CD4-positive, alpha-beta T cell (primary cell): ENCODE measurements around the gene ELOVL1. TPM values are rescaled to one million over a fixed set of nuclear protein-coding genes. Genes with fewer than 3 reads are reported as not detected.

ENCODE experiments used
- ATAC-seq: fragments of 200-7000 bp; cut with Tn5 transposase; one replicate; pipeline ENCODE4 v1.10.0; 2022; ENCODE audit warnings: mild to moderate bottlenecking; ENCODE audit not compliant: poor library complexity
- CTCF ChIA-PET: fragments of 350-600 bp; sonication (Branson Sonifier 250); formaldehyde crosslinking; loops from one replicate; lab custom pipeline; 2021; ENCODE audit warnings: antibody characterized with exemption, inconsistent platforms; lab: Charles Lee
- POLR2A ChIA-PET: fragments of 350-600 bp; sonication (Branson Sonifier 250); formaldehyde crosslinking; loops from one replicate; lab custom pipeline; 2021; ENCODE audit warnings: antibody characterized with exemption, inconsistent platforms; lab: Charles Lee
- DNase-seq, 14 experiments: peaks; one replicate each; pipeline ENCODE4 v3.0.0-alpha.2; 2013 to 2020; ENCODE audit warnings: mixed read lengths in 2 of 14
- H3K27ac ChIP-seq, 2 donors: one replicate each; pipeline versions ENCODE4 v1.5.1 to v1.7.0; 2013; ENCODE audit warnings: low read length in 2 of 2, low read depth in 1 of 2, mild to moderate bottlenecking in 1 of 2
- H3K27me3 ChIP-seq, 2 experiments: 1 replicate in 1 of 2; 2 replicates in 1 of 2; pipeline versions ENCODE4 v1.6.1 to v1.7.0; 2013; ENCODE audit warnings: low read length in 2 of 2, control low read depth in 1 of 2, mild to moderate bottlenecking in 1 of 2, moderate library complexity in 1 of 2; ENCODE audit not compliant: insufficient read depth in 2 of 2, control insufficient read depth in 1 of 2
- H3K36me3 ChIP-seq: one replicate; pipeline ENCODE4 v1.6.1; 2013; ENCODE audit warnings: low read length, control low read depth; ENCODE audit not compliant: insufficient read depth
- H3K4me1 ChIP-seq: one replicate; pipeline ENCODE4 v1.6.1; 2013; ENCODE audit warnings: low read length, control low read depth; ENCODE audit not compliant: insufficient read depth
- H3K4me3 ChIP-seq: one replicate; pipeline ENCODE4 v1.5.1; 2013; ENCODE audit warnings: mild to moderate bottlenecking, low read length, moderate library complexity
- H3K9me3 ChIP-seq, 2 experiments: 1 replicate in 1 of 2; 2 replicates in 1 of 2; pipeline versions ENCODE4 v1.6.1 to v1.7.0; 2013; ENCODE audit warnings: low read length in 2 of 2, mild to moderate bottlenecking in 2 of 2, control low read depth in 1 of 2, moderate library complexity in 1 of 2; ENCODE audit not compliant: control insufficient read depth in 1 of 2, insufficient read depth in 1 of 2
- H3K27ac Mint-ChIP-seq: one replicate; pipeline ENCODE4 v1.8.0; 2020; ENCODE audit warnings: mixed read lengths
- H3K27me3 Mint-ChIP-seq: one replicate; pipeline ENCODE4 v1.8.0; 2021; ENCODE audit warnings: mixed read lengths
- H3K36me3 Mint-ChIP-seq: one replicate; pipeline ENCODE4 v1.8.0; 2021; ENCODE audit warnings: low read depth, mixed read lengths
- H3K4me1 Mint-ChIP-seq: one replicate; pipeline ENCODE4 v1.8.0; 2021; ENCODE audit warnings: low read depth, mixed read lengths
- H3K4me3 Mint-ChIP-seq: one replicate; pipeline ENCODE4 v1.8.0; 2020; ENCODE audit warnings: mild to moderate bottlenecking, mixed read lengths
- H3K9me3 Mint-ChIP-seq: one replicate; pipeline ENCODE4 v1.8.0; 2020; ENCODE audit warnings: mixed read lengths
- intact Hi-C, 2 experiments: fragments of 100-400 bp; cut with DNase I in 1 of 2; cut with micrococcal nuclease in 1 of 2; formaldehyde crosslinking; loops; one replicate each; pipeline versions ENCODE4 v1.15.1 to v1.9.0; 2023 to 2025; cut with DNase I, micrococcal nuclease
- total RNA-seq, 174 experiments: library from RNA in 2 of 174; stranded (reverse) in 2 of 174; gene quantifications; one replicate each; pipeline ENCODE4 v1.2.3 and lab custom pipeline; 2021 to 2026
- TF ChIP-seq, protein P1 (sequence below): fragments of 200-600 bp; IDR thresholded peaks from one replicate; pipeline ENCODE4 v1.8.0; 2022; ENCODE audit warnings: antibody characterized with exemption, mild to moderate bottlenecking

ELOVL1 gene
- total RNA-seq, 2 experiments from 2014 or later, result 28.7 to 31.2 TPM

- no peak for DNase-seq
- no peak overlapping the region for H3K4me3 Mint-ChIP-seq
- H3K4me1 ChIP-seq, result no peaks in the 10 kb centered on the region
- no peaks in the 10 kb centered on the region for H3K27me3 Mint-ChIP-seq
- TF ChIP-seq, protein P1, sequence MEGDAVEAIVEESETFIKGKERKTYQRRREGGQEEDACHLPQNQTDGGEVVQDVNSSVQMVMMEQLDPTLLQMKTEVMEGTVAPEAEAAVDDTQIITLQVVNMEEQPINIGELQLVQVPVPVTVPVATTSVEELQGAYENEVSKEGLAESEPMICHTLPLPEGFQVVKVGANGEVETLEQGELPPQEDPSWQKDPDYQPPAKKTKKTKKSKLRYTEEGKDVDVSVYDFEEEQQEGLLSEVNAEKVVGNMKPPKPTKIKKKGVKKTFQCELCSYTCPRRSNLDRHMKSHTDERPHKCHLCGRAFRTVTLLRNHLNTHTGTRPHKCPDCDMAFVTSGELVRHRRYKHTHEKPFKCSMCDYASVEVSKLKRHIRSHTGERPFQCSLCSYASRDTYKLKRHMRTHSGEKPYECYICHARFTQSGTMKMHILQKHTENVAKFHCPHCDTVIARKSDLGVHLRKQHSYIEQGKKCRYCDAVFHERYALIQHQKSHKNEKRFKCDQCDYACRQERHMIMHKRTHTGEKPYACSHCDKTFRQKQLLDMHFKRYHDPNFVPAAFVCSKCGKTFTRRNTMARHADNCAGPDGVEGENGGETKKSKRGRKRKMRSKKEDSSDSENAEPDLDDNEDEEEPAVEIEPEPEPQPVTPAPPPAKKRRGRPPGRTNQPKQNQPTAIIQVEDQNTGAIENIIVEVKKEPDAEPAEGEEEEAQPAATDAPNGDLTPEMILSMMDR, result no peak
- POLR2A ChIA-PET, result no interaction called here
- H3K4me1 Mint-ChIP-seq, result peaks cover 5% of the 10 kb centered on the region
- no peak overlapping the region for H3K27ac ChIP-seq
- H3K36me3 Mint-ChIP-seq, result peaks cover 54% of the 10 kb centered on the region
- intact Hi-C loops, result no loop called here
- no peaks in the 10 kb centered on the region for H3K9me3 Mint-ChIP-seq
- H3K4me3 ChIP-seq, result no peak overlapping the region
- CTCF ChIA-PET, result no interaction called here
- ATAC-seq, result no peak
- H3K9me3 ChIP-seq, result no peaks in the 10 kb centered on the region
- H3K27me3 ChIP-seq, result no peaks in the 10 kb centered on the region
- peaks cover 46% of the 10 kb centered on the region for H3K36me3 ChIP-seq
- no peak overlapping the region for H3K27ac Mint-ChIP-seq
These were observed 42.8 kb upstream of the ELOVL1 start for GRCh38 chr1:43410571-43410970.

GRCh38 chr1:43405876-43406234 lies 38.0 kb upstream of the ELOVL1 start:
- DNase-seq (no peak), ATAC-seq (no peak)
- TF ChIP-seq, protein P1, result no peak
- Histone ChIP-seq H3K4me1 (no peaks in the 10 kb centered on the region), H3K4me3 (no peak overlapping the region), H3K36me3 (peaks cover 62% of the 10 kb centered on the region), H3K27me3 (no peaks in the 10 kb centered on the region), H3K27ac (no peak overlapping the region), H3K9me3 (no peaks in the 10 kb centered on the region)
- Mint-ChIP-seq H3K4me3 (no peak overlapping the region), H3K36me3 (peaks cover 84% of the 10 kb centered on the region), H3K4me1 (peaks cover 5% of the 10 kb centered on the region), H3K9me3 (no peaks in the 10 kb centered on the region), H3K27me3 (no peaks in the 10 kb centered on the region), H3K27ac (no peak overlapping the region)
- ChIA-PET CTCF (interaction anchor here (0.6 kb wide), 1 partner anchor 29 kb away, joined by 5 read pairs; no protein-coding TSS in a partner anchor), POLR2A (no interaction called here)
- intact Hi-C loops, result no loop called here

DNA sequence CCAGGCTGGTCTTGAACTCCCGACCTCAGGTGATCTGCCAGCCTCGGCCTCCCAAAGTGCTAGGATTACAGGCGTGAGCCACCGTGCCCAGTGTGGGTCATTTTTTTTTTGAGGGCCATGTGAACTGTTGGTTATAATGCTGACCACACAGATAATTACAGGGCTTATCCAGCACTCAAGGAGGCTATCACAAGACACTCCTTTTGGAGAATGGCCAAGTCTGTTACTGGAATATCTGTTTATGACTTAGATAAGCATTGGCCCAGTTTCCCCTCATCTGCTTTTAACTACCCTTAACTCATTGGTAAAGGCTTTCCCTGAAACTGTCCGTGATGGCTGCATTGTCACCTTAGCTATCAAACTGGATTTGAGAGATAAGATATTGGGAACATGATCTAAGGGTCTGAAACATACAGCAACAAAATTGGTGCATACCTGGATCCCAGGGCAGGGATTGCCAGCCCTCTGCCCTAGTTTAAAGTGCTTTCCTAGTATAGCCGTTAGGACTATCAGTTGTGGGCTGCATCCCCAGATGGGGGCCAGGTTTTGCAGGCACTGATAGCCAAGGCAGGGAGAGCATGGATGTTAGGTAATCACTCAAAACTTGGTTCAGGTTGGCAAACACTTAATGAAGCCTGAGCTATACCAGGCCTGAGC lies 37.5 kb upstream of the ELOVL1 start:
- no peak overlapping the region for H3K27ac ChIP-seq
- H3K4me1 Mint-ChIP-seq, result peaks cover 5% of the 10 kb centered on the region
- ChIA-PET POLR2A (no interaction called here), CTCF (no interaction called here)
- H3K27ac Mint-ChIP-seq, result no peak overlapping the region
- H3K4me3 ChIP-seq, result no peak overlapping the region
- no peak for DNase-seq
- no peaks in the 10 kb centered on the region for H3K9me3 Mint-ChIP-seq
- no peak overlapping the region for H3K4me3 Mint-ChIP-seq
- H3K9me3 ChIP-seq, result no peaks in the 10 kb centered on the region
- intact Hi-C loops, result no loop called here
- H3K27me3 ChIP-seq, result no peaks in the 10 kb centered on the region
- peaks cover 80% of the 10 kb centered on the region for H3K36me3 Mint-ChIP-seq
- no peak for ATAC-seq
- peaks cover 61% of the 10 kb centered on the region for H3K36me3 ChIP-seq
- TF ChIP-seq, protein P1, result no peak
- H3K4me1 ChIP-seq, result no peaks in the 10 kb centered on the region
- H3K27me3 Mint-ChIP-seq, result no peaks in the 10 kb centered on the region
